ENCODE data around the gene RPGR.

RPGR gene

GRCh38 chrX:38260231-38260630 lies 67.1 kb downstream of the RPGR start:
- TF ChIP-seq CTCF (IDR thresholded peaks at IDR 0.05; ENCODE audit: low read depth, low read length) (peak; percentile 50), MAX (IDR thresholded peaks at IDR 0.05; ENCODE audit: low read depth, low read length) (no peak)
- DNase-seq (ENCODE audit: low read depth), result peak; percentile 58
- H3K4me3 ChIP-seq (ENCODE audit: low read depth, low read length), result no peak overlapping the region

- H3K4me3 ChIP-seq (ENCODE audit: low read depth, low read length), result no peak overlapping the region
- DNase-seq (ENCODE audit: low read depth), result no peak
- TF ChIP-seq POLR2A (IDR thresholded peaks at IDR 0.05; ENCODE audit: extremely low read depth, insufficient read length) (no peak), MAX (IDR thresholded peaks at IDR 0.05; ENCODE audit: low read depth, low read length) (no peak), MYC (IDR thresholded peaks at IDR 0.05; ENCODE audit: low read depth, low read length) (no peak), CTCF (IDR thresholded peaks at IDR 0.05; ENCODE audit: low read depth, low read length) (no peak)
Measured at GRCh38 chrX:38256019-38256418, 71.3 kb downstream of the RPGR start.

- TF ChIP-seq CTCF (IDR thresholded peaks at IDR 0.05; ENCODE audit: low read depth, low read length), result no peak
- no peak for TF ChIP-seq MYC (IDR thresholded peaks at IDR 0.05; ENCODE audit: low read depth, low read length)
- TF ChIP-seq MAX (IDR thresholded peaks at IDR 0.05; ENCODE audit: low read depth, low read length), result no peak
- TF ChIP-seq POLR2A (IDR thresholded peaks at IDR 0.05; ENCODE audit: extremely low read depth, insufficient read length), result no peak
- H3K4me3 ChIP-seq (ENCODE audit: low read depth, low read length), result no peak overlapping the region
- DNase-seq (ENCODE audit: low read depth), result no peak
Measured at GRCh38 chrX:38249965-38250364, 77.3 kb downstream of the RPGR start.

GRCh38 chrX:38247051-38247450 lies 80.3 kb downstream of the RPGR start:
- TF ChIP-seq MYC (IDR thresholded peaks at IDR 0.05; ENCODE audit: low read depth, low read length) (no peak), MAX (IDR thresholded peaks at IDR 0.05; ENCODE audit: low read depth, low read length) (no peak), CTCF (IDR thresholded peaks at IDR 0.05; ENCODE audit: low read depth, low read length) (no peak), POLR2A (IDR thresholded peaks at IDR 0.05; ENCODE audit: extremely low read depth, insufficient read length) (no peak)
- no peak overlapping the region for H3K4me3 ChIP-seq (ENCODE audit: low read depth, low read length)
- no peak for DNase-seq (ENCODE audit: low read depth)

- no peak for TF ChIP-seq MYC (IDR thresholded peaks at IDR 0.05; ENCODE audit: low read depth, low read length)
- no peak for TF ChIP-seq POLR2A (IDR thresholded peaks at IDR 0.05; ENCODE audit: extremely low read depth, insufficient read length)
- no peak for TF ChIP-seq CTCF (IDR thresholded peaks at IDR 0.05; ENCODE audit: low read depth, low read length)
- TF ChIP-seq MAX (IDR thresholded peaks at IDR 0.05; ENCODE audit: low read depth, low read length), result no peak
- no peak overlapping the region for H3K4me3 ChIP-seq (ENCODE audit: low read depth, low read length)
- no peak for DNase-seq (ENCODE audit: low read depth)
Measured at GRCh38 chrX:38240541-38240940, 86.8 kb downstream of the RPGR start.
